NCI-H2196 treated with DMSO at 0.1 percent for 48 hours (cell line): ENCODE data around the gene EXOSC5.
"Not testable (repeated sequence)": the region's sequence is repeated elsewhere in the genome, so short reads cannot be mapped to it uniquely, and the experiment has no call there.

ENCODE experiments used
- DNase-seq: peaks from one replicate; lab custom pipeline; 2025; ENCODE audit not compliant: unreplicated experiment; lab: John Stamatoyannopoulos, UW

EXOSC5 gene

GRCh38 chr19:41371541-41371940 lies 25.6 kb downstream of the EXOSC5 start:
- DNase-seq: no peak

GRCh38 chr19:41371119-41371518 lies 26.0 kb downstream of the EXOSC5 start:
- not testable (repeated sequence) for DNase-seq

- no peak for DNase-seq
Measured at GRCh38 chr19:41369769-41370168, 27.4 kb downstream of the EXOSC5 start.

GRCh38 chr19:41367848-41368301 lies 29.3 kb downstream of the EXOSC5 start:
- DNase-seq: no peak

- DNase-seq: no peak
Measured at GRCh38 chr19:41366089-41366488, 31.1 kb downstream of the EXOSC5 start.

GRCh38 chr19:41364524-41365391 lies 32.4 kb downstream of the EXOSC5 start:
- no peak for DNase-seq

- DNase-seq: peak; percentile 96
Measured at GRCh38 chr19:41363753-41364523, 33.2 kb downstream of the EXOSC5 start, which contains the start of gene B9D2. TSS of gene B9D2 (minus strand) at chr19:41364149. CDS start at chr19:41363519, 630 bp downstream.

- DNase-seq: no peak
Measured at GRCh38 chr19:41363371-41363752, 33.8 kb downstream of the EXOSC5 start.

GRCh38 chr19:41362143-41362847 lies 34.9 kb downstream of the EXOSC5 start:
- DNase-seq: no peak

GRCh38 chr19:41359741-41360140 lies 37.4 kb downstream of the EXOSC5 start:
- no peak for DNase-seq

- no peak for DNase-seq
Measured at GRCh38 chr19:41357746-41358145, 39.4 kb downstream of the EXOSC5 start.

GRCh38 chr19:41356984-41357739 lies 40.0 kb downstream of the EXOSC5 start:
- no peak for DNase-seq

- DNase-seq: no peak
Measured at GRCh38 chr19:41355802-41356201, 41.4 kb downstream of the EXOSC5 start.

GRCh38 chr19:41355035-41355434 lies 42.1 kb downstream of the EXOSC5 start:
- no peak for DNase-seq

- DNase-seq: no peak
Measured at GRCh38 chr19:41354343-41354953, 42.7 kb downstream of the EXOSC5 start.

GRCh38 chr19:41353466-41354342 lies 43.5 kb downstream of the EXOSC5 start, which contains the start of gene TGFB1:
TSS of gene TGFB1 (minus strand) at chr19:41353922. CDS start at chr19:41353044, 878 bp downstream.
- no peak for DNase-seq

- no peak for DNase-seq
Measured at GRCh38 chr19:41352609-41353465, 44.3 kb downstream of the EXOSC5 start.

- no peak for DNase-seq
Measured at GRCh38 chr19:41352279-41352608, 44.9 kb downstream of the EXOSC5 start.
